ENCODE data around the gene PRDX5.
"Not testable (repeated sequence)": the region's sequence is repeated elsewhere in the genome, so short reads cannot be mapped to it uniquely, and the experiment has no call there.

The PRDX5 gene

DNA sequence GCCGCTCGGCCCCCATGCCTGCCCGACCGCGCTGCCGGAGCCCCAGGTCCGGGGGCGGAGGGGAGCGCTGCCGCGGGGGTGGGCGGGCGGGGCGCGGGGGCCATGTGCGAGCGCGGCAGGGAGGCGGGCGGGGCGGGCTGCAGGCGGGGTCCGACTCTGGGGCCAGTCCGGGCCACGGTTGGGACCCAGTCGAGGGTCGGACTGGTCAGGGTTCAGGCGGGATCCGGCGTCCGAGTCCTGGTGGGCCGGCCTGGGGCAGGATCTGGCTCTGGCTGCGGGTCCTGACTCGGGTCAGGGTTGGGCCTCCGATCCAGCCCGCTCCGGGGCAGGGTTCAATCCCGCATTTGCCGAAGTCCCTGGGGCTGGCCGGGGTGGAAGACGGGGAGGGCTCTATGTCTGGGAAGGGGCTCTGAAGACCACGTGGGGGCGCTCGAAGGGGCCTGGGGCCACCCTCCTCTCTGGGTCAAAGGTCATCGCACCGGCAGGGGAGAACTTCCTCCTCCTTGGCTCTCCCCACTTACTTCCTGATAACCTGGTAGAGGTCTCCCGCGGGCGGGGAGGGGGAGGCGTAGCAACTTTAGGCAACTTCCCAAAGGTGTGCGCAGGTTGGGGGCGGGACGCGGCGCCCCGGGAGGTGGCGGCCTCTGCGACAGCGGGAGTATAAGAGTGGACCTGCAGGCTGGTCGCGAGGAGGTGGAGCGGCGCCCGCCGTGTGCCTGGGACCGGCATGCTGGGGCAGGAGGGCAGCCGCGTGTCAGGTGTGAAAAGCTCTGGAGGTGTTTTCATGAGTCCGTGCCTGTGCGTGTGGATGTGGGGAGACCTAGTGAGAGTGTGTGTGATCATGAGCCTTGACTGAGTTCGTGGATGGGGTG lies 12.0 kb upstream of the PRDX5 start:
- ATAC-seq: peak; percentile 10
- TF ChIP-seq OSR1 (CRISPR knock-in tag; IDR thresholded peaks at IDR 0.05) (no peak), RARB (CRISPR knock-in tag; IDR thresholded peaks at IDR 0.05) (no peak), ISL1 (CRISPR knock-in tag; IDR thresholded peaks at IDR 0.05) (no peak), ESRRG (CRISPR knock-in tag; IDR thresholded peaks at IDR 0.05) (no peak), PPARA (CRISPR knock-in tag; IDR thresholded peaks at IDR 0.05; ENCODE audit: borderline replicate concordance) (no peak), ZNF8 (CRISPR knock-in tag; IDR thresholded peaks at IDR 0.05) (no peak), TOX (CRISPR knock-in tag; IDR thresholded peaks at IDR 0.05; ENCODE audit: borderline replicate concordance) (no peak), GLIS3 (CRISPR knock-in tag; IDR thresholded peaks at IDR 0.05) (no peak), TCF4 (CRISPR knock-in tag; IDR thresholded peaks at IDR 0.05; ENCODE audit: borderline replicate concordance) (no peak), ZC3H10 (CRISPR knock-in tag; IDR thresholded peaks at IDR 0.05) (no peak), ZFP3 (CRISPR knock-in tag; IDR thresholded peaks at IDR 0.05) (no peak), ZNF70 (CRISPR knock-in tag; IDR thresholded peaks at IDR 0.05) (no peak), ZFP30 (CRISPR knock-in tag; IDR thresholded peaks at IDR 0.05) (no peak)
- TF ChIP-seq, protein P1, sequence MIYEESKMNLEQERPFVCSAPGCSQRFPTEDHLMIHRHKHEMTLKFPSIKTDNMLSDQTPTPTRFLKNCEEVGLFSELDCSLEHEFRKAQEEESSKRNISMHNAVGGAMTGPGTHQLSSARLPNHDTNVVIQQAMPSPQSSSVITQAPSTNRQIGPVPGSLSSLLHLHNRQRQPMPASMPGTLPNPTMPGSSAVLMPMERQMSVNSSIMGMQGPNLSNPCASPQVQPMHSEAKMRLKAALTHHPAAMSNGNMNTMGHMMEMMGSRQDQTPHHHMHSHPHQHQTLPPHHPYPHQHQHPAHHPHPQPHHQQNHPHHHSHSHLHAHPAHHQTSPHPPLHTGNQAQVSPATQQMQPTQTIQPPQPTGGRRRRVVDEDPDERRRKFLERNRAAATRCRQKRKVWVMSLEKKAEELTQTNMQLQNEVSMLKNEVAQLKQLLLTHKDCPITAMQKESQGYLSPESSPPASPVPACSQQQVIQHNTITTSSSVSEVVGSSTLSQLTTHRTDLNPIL (CRISPR knock-in tag; IDR thresholded peaks at IDR 0.05; ENCODE audit: low read depth): no peak

DNA sequence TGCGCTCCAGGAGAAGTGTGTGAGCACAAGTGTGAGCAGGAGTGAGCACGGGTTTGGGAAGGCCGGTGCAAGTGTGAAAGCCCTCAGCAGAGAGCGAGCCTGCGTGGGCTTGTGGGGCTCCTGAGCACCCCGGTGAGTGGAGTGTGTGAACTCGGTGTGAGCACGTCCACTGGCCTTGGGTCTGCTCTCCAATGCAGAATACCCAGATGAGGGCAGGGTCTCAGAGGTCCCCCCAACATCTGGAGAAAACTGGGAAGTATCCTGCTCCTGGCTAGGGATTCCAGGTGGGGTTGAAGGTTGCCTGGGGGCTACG lies 11.4 kb upstream of the PRDX5 start:
- ATAC-seq: no peak
- no peak for TF ChIP-seq TOX (CRISPR knock-in tag; IDR thresholded peaks at IDR 0.05; ENCODE audit: borderline replicate concordance)
- no peak for TF ChIP-seq GLIS3 (CRISPR knock-in tag; IDR thresholded peaks at IDR 0.05)
- no peak for TF ChIP-seq ISL1 (CRISPR knock-in tag; IDR thresholded peaks at IDR 0.05)
- TF ChIP-seq ZNF8 (CRISPR knock-in tag; IDR thresholded peaks at IDR 0.05): no peak
- TF ChIP-seq ESRRG (CRISPR knock-in tag; IDR thresholded peaks at IDR 0.05): no peak
- TF ChIP-seq, protein P2, sequence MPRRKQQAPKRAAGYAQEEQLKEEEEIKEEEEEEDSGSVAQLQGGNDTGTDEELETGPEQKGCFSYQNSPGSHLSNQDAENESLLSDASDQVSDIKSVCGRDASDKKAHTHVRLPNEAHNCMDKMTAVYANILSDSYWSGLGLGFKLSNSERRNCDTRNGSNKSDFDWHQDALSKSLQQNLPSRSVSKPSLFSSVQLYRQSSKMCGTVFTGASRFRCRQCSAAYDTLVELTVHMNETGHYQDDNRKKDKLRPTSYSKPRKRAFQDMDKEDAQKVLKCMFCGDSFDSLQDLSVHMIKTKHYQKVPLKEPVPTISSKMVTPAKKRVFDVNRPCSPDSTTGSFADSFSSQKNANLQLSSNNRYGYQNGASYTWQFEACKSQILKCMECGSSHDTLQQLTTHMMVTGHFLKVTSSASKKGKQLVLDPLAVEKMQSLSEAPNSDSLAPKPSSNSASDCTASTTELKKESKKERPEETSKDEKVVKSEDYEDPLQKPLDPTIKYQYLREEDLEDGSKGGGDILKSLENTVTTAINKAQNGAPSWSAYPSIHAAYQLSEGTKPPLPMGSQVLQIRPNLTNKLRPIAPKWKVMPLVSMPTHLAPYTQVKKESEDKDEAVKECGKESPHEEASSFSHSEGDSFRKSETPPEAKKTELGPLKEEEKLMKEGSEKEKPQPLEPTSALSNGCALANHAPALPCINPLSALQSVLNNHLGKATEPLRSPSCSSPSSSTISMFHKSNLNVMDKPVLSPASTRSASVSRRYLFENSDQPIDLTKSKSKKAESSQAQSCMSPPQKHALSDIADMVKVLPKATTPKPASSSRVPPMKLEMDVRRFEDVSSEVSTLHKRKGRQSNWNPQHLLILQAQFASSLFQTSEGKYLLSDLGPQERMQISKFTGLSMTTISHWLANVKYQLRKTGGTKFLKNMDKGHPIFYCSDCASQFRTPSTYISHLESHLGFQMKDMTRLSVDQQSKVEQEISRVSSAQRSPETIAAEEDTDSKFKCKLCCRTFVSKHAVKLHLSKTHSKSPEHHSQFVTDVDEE (CRISPR knock-in tag; IDR thresholded peaks at IDR 0.05): no peak
- TF ChIP-seq TCF4 (CRISPR knock-in tag; IDR thresholded peaks at IDR 0.05; ENCODE audit: borderline replicate concordance): no peak
- TF ChIP-seq, protein P1 (CRISPR knock-in tag; IDR thresholded peaks at IDR 0.05; ENCODE audit: low read depth): no peak
- TF ChIP-seq SNAI2 (CRISPR knock-in tag; IDR thresholded peaks at IDR 0.05): no peak
- no peak for TF ChIP-seq ZFP3 (CRISPR knock-in tag; IDR thresholded peaks at IDR 0.05)
- no peak for TF ChIP-seq CSDC2 (CRISPR knock-in tag; IDR thresholded peaks at IDR 0.05)
- no peak for TF ChIP-seq PPARA (CRISPR knock-in tag; IDR thresholded peaks at IDR 0.05; ENCODE audit: borderline replicate concordance)
- TF ChIP-seq ZNF70 (CRISPR knock-in tag; IDR thresholded peaks at IDR 0.05): no peak
- no peak for TF ChIP-seq ZNF565 (CRISPR knock-in tag; conservative IDR thresholded peaks at IDR 0.05; ENCODE audit: low read depth)
- TF ChIP-seq ARNTL (CRISPR knock-in tag; IDR thresholded peaks at IDR 0.05; ENCODE audit: borderline replicate concordance, low read depth): no peak
- TF ChIP-seq, protein P3, sequence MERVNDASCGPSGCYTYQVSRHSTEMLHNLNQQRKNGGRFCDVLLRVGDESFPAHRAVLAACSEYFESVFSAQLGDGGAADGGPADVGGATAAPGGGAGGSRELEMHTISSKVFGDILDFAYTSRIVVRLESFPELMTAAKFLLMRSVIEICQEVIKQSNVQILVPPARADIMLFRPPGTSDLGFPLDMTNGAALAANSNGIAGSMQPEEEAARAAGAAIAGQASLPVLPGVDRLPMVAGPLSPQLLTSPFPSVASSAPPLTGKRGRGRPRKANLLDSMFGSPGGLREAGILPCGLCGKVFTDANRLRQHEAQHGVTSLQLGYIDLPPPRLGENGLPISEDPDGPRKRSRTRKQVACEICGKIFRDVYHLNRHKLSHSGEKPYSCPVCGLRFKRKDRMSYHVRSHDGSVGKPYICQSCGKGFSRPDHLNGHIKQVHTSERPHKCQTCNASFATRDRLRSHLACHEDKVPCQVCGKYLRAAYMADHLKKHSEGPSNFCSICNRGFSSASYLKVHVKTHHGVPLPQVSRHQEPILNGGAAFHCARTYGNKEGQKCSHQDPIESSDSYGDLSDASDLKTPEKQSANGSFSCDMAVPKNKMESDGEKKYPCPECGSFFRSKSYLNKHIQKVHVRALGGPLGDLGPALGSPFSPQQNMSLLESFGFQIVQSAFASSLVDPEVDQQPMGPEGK (CRISPR knock-in tag; IDR thresholded peaks at IDR 0.05; ENCODE audit: borderline replicate concordance): no peak
- TF ChIP-seq BACH2 (CRISPR knock-in tag; IDR thresholded peaks at IDR 0.05; ENCODE audit: borderline replicate concordance): no peak
- TF ChIP-seq RARB (CRISPR knock-in tag; IDR thresholded peaks at IDR 0.05): no peak
- TF ChIP-seq ZC3H10 (CRISPR knock-in tag; IDR thresholded peaks at IDR 0.05): no peak

DNA sequence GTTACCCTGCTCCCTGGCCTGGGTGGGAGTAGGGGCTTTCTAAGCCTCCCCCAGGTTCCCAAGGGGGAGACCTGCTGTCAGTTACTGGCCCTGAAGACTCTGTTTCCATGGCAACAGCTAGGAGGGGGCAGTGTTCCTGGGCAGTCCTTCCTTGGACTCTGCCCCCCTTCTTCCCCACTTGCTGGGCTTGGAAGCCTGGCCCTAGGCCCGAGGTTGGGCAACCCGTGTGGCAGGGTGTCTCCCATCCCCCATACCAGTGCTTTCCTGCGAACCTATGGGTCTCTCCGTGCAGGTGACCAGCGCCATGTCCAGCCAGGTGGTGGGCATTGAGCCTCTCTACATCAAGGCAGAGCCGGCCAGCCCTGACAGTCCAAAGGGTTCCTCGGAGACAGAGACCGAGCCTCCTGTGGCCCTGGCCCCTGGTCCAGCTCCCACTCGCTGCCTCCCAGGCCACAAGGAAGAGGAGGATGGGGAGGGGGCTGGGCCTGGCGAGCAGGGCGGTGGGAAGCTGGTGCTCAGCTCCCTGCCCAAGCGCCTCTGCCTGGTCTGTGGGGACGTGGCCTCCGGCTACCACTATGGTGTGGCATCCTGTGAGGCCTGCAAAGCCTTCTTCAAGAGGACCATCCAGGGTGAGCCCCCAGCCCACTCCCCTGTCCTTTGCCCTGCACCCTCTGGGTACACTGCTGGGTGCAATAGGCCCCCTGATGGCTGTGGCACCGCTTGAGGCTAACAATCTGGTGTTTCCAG lies 10.9 kb upstream of the PRDX5 start:
- ATAC-seq: no peak
- TF ChIP-seq TCF4 (CRISPR knock-in tag; IDR thresholded peaks at IDR 0.05; ENCODE audit: borderline replicate concordance): no peak
- no peak for TF ChIP-seq ZNF70 (CRISPR knock-in tag; IDR thresholded peaks at IDR 0.05)
- TF ChIP-seq ZFP3 (CRISPR knock-in tag; IDR thresholded peaks at IDR 0.05): no peak
- TF ChIP-seq OSR1 (CRISPR knock-in tag; IDR thresholded peaks at IDR 0.05): no peak
- TF ChIP-seq ESRRG (CRISPR knock-in tag; IDR thresholded peaks at IDR 0.05): no peak

DNA sequence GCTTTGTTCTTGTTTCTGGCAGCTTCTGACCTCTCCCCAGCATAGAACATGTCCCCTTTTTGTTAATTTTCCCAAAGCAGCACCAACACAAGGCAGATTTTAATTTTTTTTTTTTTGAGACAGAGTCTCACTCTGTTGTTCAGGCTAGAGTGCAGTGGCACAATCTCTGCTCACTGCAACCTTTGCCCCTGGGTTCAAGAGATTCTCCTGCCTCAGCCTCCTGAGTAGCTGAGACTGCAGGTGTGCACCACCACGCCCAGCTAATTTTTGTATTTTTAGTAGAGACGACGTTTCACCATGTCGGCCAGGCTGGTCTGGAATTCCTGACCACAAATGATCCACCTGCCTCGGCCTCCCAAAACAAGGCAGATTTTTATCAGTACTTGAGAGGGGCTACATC lies 10.1 kb upstream of the PRDX5 start:
- ATAC-seq: not testable (repeated sequence)

Data from SK-N-SH treated with all-trans-retinoic acid at 6 μM for 48 hours (cell line).